NCI-H2227 (cell line): ENCODE data around the gene IRX4.
"Not testable (repeated sequence)": the region's sequence is repeated elsewhere in the genome, so short reads cannot be mapped to it uniquely, and the experiment has no call there.

Experiments used
- DNase-seq: peaks from one replicate; lab custom pipeline; 2025; ENCODE audit not compliant: unreplicated experiment; lab: John Stamatoyannopoulos, UW

Gene IRX4

DNA sequence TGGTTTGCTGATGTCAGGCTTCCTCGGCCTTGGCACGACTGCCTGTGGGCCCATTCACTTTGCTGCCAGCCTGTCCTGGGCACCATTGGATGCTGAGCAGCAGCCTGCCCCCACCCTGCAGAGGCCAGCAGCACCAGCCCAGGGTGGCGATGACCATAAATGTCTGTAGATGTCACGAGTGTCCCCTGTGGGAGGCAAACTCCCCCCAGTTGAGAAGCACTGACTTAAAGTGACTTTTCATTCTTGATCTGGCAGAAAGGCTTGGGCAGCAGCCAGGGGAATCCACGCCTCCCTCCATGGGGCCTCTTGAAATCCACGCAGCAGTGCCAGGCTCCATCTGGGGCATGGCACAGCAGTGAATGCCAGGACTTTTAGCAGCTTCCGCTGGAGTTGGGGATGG, 21.8 kb downstream of the IRX4 start:
- DNase-seq, result no peak

DNA sequence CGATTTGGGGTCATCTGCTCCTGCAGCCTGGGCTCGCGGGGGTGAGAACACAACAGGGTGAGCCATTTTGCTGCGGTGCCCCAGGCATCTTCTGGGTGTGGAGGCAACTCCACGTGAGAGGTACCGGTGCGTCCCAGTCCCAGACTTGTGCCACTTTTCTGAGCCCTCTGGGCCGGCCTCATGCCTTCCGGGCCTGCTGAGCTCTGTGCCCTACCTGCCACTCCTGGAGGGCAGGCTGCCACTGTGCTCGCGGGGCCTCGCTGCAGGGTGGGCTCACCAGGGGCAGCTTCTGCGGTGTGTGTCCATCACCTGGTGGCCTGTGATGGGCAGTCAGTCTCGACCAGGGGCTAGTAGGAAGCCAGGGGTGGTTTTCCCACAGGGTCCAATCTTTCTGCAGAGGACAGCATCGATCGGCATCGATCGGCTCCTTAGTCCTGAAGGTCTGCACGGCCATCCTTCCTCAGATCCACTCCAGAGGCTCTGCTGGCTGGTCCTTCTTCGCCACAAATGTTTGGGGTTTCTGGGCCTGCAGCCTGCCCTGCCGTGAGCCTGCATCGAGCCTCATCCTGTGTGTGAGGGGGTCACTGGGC, 22.6 kb downstream of the IRX4 start:
- DNase-seq, result no peak

DNA sequence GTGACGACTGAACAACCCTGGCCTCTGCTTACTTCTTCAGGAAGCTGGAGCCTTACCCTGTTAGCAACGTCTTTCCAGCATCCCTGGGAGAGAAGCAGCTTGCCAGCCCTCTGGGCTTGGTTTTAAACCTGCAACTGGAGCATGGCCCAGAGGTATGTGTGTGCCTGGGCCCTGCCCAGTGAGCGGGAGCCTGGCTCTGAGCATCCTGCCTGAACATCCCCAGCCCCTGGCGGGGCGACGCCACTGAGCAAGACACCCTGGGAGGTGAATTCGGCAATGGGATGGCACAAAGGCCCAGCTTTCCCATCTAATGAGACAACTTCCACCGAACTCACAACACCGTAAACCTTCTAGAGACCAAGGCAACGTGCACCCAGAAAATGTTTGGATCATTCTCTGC, 23.6 kb downstream of the IRX4 start:
- no peak for DNase-seq

DNA sequence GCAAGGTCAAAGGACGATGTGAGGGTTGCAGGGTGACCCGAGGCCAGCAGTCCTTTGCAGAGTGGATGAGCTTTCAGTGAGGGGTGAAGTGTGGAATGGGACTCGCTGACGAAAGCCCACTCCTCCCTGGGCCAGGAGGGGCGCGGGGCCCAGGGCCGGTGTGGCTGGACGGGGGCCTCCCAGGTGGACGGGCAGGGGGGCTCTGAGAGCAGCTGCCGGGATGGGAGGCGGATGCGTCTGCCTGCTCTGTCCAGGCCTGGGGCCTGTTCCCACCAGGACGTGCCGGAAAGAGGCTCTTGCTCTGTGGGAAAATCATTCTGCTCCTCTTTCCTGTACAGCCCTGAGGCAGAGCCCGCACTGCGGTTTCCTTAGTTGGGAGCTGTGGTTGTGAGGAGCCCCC, 24.3 kb downstream of the IRX4 start:
- no peak for DNase-seq

DNA sequence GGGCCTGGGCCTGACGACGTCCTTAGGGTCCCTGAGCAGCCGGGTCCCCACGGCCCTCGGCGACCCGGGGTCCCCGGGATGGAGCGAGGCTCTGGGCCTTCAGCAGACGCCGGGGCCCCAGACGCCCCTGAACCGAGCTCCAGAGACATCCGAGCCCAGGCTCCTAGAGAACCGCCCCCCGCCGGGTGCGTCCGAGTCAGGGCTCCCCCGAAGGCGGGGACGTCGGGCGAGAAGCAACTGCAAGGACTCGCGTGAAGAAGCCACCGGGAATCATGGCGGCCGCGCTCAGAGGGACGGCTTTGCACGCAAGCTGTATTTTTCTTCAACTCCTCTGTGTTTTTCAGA, 25.5 kb downstream of the IRX4 start:
- DNase-seq, result no peak

DNA sequence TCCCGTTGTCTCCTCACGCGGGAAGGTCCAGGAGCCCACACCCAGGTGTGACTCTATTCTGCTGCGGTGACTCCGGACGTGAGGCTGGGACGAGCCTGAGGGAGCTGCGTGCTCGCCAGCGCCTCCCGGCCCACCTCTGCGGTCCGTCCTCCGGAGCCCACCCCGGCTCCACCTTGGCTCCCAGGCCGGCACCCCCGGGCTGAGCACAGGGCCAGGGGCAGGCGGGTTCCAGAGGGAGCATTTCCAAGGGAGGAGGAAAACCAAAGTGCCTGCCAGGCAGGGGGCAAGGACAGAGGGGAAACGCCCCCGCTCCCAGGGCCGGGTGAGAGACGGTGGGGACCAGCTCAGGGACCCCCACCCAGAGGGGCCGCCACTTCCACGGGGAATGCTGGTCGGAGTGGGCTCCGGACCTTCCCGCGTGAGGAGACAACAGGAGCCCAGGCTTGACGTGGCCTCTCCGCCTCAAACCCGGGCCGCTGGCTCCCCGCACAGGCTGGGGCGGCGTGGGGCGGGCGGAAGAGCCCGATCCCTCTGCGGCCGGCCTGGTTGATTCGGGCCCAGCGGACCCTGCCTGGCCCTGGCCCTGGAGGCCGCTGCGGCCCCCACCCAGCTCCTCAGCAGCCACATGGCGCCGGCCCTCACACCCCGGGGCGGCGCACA, 26.0 kb downstream of the IRX4 start:
- no peak for DNase-seq

DNA sequence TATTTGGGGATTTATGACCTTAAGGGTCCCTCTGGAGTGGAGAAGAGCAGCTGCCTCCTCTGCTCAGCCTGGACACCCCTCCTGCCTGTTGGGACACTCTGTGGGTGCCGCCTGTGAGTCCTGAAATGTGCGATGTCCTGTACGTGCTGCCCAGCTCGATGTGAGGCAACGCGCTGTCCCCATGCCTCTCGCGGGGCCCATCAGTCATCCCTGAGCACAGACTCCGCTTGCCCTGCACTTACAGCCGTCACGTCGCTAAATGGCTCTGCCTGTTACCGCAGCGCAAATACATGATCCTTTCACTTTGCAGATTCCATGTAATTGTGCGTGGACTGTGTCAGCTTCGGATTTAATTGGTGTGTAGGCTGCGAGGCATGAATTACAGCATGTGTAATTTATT, 27.1 kb downstream of the IRX4 start:
- no peak for DNase-seq

DNA sequence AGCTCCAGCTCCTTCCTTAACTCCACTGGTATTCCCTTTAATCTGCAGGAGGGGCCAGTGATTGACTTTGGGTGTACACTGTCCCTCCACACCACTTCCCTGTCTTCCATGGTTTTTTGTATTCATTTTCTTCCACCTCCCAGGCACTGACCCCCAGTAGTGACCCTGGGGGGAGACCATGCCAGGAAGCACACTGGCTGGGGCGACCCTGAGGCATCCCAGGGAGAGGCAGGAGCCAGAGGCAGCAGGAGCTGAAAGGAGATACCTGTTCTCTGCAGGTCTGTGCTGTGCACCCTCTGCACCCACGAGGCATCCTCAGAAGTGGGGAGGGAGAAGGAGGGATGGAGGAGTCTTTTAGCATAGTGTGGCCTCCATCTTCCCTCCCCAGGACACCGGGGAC, 27.6 kb downstream of the IRX4 start:
- DNase-seq, result no peak

DNA sequence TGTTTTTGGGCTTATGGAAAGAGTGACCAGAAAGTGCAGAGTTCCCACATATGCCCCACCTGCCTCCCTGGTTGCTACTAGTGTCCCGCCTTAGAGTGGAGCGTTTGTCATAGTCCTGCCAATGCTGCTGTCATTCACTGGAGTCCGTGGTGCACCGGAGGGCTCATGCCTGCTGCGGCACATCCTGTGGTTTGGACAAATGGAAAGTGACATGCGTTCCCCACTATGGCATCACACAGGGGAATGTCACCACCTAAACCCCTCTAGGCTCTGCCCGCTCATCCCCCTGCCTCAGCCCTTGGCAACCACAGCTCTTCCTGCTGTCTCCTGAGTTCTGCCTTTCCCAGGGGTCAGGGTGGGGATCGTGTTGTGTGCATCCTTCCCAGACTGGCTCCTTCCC, 29.2 kb downstream of the IRX4 start:
- no peak for DNase-seq

DNA sequence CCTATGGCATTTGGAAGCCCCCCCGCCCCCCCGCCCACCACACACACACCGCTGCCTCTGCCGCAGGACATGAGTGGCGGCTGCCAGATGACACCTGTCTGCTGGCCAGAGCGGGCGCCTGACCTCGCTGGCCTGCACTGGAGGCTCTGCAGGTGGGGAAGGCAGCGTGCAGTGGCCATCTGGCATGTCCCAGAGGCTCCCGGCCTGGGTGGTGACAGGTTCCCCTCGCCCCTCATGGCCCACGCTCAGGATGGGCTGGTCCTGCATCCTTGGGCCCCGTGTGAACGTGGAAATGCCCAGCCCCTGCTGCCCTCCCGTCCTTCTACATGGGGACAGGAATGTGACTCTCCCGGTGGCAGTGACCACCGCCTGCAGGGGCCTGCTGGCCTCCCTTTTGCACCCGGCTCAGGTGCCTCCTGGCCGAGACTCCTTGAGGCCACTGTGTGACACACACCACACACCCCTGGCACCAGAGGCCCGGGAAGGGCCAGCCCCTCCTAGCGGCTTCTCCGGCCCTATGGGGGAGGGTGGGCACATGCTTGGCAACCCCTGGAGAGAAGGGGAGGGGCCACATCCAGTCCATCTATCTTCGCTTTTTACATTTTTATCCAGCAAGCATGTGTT, 30.3 kb downstream of the IRX4 start:
- no peak for DNase-seq

DNA sequence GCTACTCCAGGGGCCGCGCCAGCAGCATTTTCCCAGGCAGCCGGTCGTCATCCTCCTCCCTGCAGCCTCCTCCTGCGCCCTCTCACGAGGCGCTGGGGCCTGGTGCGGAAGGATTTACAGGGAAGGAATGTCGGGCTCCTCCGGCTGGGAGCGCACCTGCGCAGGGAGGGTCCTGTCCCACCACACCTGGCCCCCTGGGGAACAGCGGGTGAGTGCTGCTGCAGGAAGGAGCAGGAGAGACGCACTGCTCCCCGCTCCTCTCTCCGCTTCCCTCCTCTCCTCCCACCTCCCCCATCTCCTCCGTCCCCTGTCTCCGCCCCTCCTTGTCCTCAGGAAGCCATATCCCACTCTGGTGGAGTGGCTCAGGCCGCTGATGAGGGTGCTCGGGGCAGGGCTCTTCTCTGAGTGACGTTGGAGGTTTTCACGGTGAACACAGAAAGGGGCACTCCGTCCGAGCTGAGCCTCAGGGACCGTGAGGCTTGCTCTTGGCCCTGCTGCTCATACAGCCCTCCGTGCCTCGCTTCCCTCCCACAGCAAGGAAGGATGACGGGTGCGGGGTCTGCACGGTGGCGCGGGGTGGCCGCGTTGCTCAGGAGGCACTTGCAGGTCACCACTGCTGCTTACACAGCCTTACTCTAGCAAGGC, 31.3 kb downstream of the IRX4 start:
- DNase-seq, result no peak

DNA sequence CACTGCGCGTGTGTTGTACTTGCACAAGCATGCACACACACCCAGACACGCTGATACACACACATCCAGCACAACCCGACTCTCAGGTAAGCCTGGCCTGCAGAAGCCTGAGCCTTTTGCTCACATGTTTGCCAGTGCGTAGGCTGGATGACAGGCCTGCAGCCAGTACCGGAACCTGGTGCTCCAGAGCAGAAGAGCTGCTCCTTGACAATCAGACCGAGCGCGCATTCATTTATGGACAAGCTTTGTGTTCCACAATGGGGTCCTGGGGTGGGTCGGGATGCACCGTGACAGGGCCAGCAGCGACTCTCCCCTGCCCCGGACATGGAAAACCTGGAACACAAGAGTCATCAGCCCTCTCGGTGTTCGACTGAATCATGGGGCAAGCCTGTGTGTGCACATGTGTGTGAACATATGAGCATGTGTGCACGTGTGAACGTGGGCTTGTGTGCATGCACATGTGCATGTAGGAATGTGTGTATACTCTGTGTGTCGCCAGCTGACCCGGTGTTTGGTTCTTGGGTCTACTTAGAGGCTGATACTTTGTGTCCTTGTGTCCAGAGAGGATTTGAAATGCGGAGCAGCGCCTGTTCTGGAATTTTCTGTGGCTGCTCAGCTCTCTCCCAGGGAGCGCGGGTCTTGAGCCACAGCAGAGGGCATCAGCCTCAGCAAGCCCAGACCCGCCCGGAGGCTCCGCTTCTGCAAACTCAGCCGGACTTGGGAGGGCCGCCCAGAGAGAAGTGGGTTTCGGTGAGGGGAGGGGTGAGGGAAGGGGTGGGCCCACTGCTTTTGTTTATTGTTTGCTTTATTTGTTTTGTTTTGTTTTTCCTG, 32.2 kb downstream of the IRX4 start:
- DNase-seq, result no peak

DNA sequence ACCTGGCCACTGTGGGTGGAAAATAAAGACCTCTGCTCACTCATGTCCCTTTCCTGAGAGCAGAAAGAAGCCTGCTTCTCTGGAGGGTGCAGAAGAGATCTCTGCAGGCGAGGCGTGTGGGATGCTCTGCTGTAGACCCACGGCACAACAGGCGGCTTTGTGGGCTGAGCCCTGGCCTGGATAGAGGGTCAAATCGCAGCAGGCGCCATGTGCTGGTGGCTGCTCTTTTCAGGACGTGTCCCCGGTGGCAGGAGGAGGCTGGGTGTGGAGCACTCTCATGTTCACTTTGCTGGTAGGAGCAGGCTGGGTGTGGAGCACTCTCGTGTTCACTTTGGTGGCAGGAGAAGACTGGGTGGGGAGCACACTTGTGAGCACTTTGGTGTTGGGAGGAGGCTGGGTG, 35.1 kb downstream of the IRX4 start:
- no peak for DNase-seq

DNA sequence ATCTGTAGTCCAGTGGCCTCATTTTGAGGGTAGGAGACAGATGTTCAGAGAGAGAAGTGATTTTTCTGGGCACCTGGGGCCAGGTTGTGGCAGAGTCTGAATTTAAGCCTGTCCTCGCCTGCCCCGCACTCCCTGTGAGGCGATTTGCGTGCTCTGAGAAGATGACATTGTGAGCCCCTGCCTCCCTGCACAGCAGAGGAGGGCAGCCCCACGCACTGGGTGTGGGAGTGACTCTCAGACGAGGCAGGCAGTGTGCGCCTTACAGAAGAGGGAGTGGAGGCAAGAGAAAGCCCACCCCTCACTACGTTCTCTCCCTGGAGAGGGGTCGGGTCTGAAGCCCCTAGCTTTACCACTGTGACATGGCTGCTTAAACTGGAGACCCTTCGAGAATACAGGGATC, 35.7 kb downstream of the IRX4 start:
- DNase-seq, result no peak

DNA sequence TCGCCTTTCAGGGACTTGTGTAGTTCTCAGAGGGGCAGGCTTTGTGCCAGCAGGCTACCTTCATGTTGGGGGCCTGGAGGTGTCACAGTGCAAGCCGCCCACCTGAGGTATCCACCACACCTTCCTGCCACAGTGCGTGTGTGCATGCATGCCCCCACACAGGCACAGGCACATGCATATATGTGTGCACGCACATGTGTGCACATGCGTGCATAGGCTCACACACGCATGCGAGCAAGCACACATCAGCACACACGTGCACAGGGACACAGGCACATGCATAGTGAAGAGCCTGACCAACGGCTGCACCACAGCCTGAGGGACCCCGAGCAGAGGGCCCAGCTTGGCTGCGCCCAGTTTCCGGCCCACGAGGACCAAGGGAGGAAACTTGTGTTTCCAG, 36.1 kb downstream of the IRX4 start:
- DNase-seq, result no peak

DNA sequence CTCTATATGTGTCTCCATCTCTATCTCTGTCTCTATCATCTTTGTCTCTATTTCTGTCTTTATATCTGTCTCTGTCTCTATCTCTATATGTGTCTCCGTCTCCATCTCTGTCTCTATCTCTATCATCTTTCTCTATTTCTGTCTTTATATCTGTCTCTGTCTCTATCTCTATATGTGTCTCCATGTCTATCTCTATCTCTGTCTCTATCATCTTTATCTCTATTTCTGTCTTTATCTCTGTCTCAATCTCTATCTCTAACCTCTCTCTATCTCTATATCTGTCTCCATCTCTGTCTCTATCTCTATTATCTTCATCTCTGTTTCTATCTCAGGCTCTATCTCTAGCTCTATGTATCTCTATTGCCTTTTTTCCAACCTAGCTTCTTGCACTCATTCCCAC, 37.0 kb downstream of the IRX4 start:
- DNase-seq, result no peak

DNA sequence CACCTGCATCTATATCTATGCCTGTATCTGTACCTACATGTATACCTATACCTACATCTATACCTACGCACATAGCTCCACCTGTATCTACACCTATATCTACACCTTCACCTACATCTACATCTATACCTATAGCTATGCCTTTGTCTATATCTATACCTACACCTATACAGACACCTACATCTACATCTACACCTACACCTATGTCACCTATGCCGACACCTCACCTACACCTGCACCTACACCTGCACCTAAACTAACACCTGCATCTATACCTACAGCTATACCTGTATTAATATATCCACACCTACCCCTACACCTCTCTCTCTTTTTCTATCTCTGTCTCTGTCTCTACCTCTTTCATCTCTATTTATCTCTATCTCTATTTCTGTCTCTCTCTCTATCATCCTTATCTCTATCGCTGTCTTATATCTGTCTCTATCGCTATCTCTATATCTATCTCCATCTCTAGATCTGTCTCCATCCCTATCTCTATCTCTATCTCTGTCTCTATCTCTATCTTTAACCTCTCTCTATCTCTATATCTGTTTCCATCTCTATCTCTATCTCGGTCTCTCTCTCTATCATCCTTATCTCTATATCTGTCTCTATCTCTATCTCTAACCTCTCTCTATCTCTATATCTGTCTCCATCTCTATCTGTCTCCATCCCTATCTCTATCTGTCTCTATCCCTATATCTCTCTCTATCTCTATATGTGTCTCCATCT, 37.9 kb downstream of the IRX4 start:
- no peak for DNase-seq

DNA sequence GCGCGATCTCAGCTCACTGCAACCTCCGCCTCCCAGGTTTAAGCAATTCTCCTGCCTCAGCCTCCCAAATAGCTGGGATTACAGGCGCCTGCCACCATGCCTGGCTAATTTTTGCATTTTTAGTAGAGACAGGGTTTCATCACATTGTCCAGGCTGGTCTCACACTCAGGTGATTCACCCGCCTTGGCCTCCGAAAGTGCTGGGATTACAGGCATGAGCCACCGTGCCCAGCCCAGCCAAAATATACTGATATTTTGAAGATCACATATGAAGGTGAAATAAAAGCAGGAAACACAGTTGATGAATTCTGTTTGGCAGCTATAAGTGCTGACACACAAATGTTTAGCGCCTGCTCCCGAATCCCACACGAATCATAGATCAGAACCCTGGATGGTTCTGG, 39.0 kb downstream of the IRX4 start:
- DNase-seq, result not testable (repeated sequence)

DNA sequence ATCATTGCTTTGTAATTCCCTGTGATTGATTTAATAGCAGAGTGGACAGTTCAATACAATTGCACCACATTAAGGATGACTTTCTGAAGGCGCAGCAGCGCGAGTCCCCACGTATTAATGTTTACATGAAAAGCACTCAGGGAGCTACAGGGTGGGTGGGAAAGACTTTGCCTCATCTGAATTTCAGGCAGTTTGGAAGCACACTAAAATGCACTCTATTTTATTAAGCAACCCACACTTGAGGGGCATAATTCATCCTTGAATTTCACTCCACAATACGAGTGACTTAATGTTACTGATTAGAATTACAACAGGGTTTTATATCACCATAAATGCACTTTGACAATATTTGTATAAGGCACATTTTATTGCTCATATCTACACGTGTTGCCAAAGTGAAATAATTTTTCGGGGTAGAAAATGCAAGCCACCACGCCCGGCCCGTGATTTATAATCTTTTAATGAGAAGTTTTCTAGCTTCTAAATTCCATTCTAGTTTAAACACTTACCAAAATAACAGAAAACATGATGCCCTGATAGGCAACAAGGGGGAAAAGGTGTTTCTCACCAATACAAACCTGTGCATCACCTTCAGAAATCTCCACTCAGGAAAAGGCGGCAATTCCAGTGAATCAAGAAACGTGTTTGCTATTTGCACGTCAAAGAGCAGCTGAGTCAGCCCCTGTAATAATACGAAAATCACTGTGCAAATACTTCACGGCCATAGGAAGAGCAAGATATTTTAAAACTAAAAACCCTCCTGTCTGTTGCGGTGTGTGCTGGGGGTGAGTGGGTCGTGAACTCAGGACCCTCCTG, 40.5 kb downstream of the IRX4 start:
- DNase-seq, result no peak
